WTC11 (cell line): ENCODE measurements around the gene MEDAG. TPM values are rescaled to one million over a fixed set of nuclear protein-coding genes. Genes with fewer than 3 reads are reported as not detected.

ENCODE experiments used
- ATAC-seq: fragments of 200-7000 bp; cut with Tn5 transposase; 2 replicates; pipeline ENCODE4 v1.10.0; 2021; ENCODE audit warnings: mild to moderate bottlenecking, moderate library complexity
- CTCF ChIA-PET: fragments of 300-600 bp; sonication (Branson Sonifier 250); formaldehyde crosslinking; loops from one replicate; lab custom pipeline; 2021; ENCODE audit warnings: antibody characterized with exemption; lab: Charles Lee
- POLR2A ChIA-PET: fragments of 350-600 bp; sonication (Branson Sonifier 250); formaldehyde crosslinking; loops from one replicate; lab custom pipeline; 2021; ENCODE audit warnings: antibody characterized with exemption; lab: Charles Lee
- DNase-seq: peaks from one replicate; pipeline ENCODE4 v3.0.0; 2021; ENCODE audit warnings: low spot score
- H3K27ac Mint-ChIP-seq: 2 replicates; pipeline ENCODE4 v1.8.0; 2021; ENCODE audit warnings: mixed read lengths
- H3K27me3 Mint-ChIP-seq: 2 replicates; pipeline ENCODE4 v1.8.0; 2021; ENCODE audit warnings: low read depth, mild to moderate bottlenecking, moderate library complexity, mixed read lengths
- H3K36me3 Mint-ChIP-seq: 2 replicates; pipeline ENCODE4 v1.8.0; 2021; ENCODE audit warnings: mixed read lengths
- H3K4me1 Mint-ChIP-seq: 2 replicates; pipeline ENCODE4 v1.8.0; 2022; ENCODE audit warnings: mixed read lengths
- H3K4me3 Mint-ChIP-seq: 2 replicates; pipeline ENCODE4 v1.8.0; 2021; ENCODE audit warnings: mild to moderate bottlenecking, moderate library complexity, mixed read lengths
- H3K9me3 Mint-ChIP-seq: 2 replicates; pipeline ENCODE4 v1.8.0; 2021; ENCODE audit warnings: mixed read lengths
- CBFB ChIP-seq: sonication (generic); formaldehyde crosslinking; IDR thresholded peaks from 2 replicates; pipeline ENCODE4 v1.8.1; 2022; ENCODE audit warnings: mild to moderate bottlenecking, low read depth, missing genetic modification reagents
- EMX1 ChIP-seq: fragments of 250-450 bp; sonication (Bioruptor Pico); IDR thresholded peaks from 2 replicates; pipeline ENCODE4 v1.8.0; 2021; ENCODE audit warnings: mild to moderate bottlenecking
- ESRRA ChIP-seq: sonication (generic); formaldehyde crosslinking; IDR thresholded peaks from 2 replicates; pipeline ENCODE4 v1.8.1; 2022; ENCODE audit warnings: mild to moderate bottlenecking, missing genetic modification reagents, borderline replicate concordance
- FOXK1 ChIP-seq: sonication (generic); formaldehyde crosslinking; IDR thresholded peaks from 2 replicates; pipeline ENCODE4 v1.8.0; 2022; ENCODE audit warnings: mild to moderate bottlenecking, moderate library complexity, missing genetic modification reagents
- GRHL2 ChIP-seq: fragments of 250-450 bp; sonication (Bioruptor Pico); IDR thresholded peaks from 2 replicates; pipeline ENCODE4 v1.8.0; 2022; ENCODE audit warnings: mild to moderate bottlenecking, moderate library complexity; ENCODE audit not compliant: insufficient replicate concordance, severe bottlenecking
- IRF2 ChIP-seq: sonication (generic); formaldehyde crosslinking; IDR thresholded peaks from 2 replicates; pipeline ENCODE4 v1.8.0; 2022; ENCODE audit warnings: low read depth, missing genetic modification reagents, borderline replicate concordance
- JAZF1 ChIP-seq: fragments of 250-450 bp; sonication (Bioruptor Pico); IDR thresholded peaks from 2 replicates; pipeline ENCODE4 v1.9.0; 2021; ENCODE audit warnings: moderate library complexity, mild to moderate bottlenecking, inconsistent platforms
- NR1H2 ChIP-seq: sonication (generic); formaldehyde crosslinking; IDR thresholded peaks from 2 replicates; pipeline ENCODE4 v1.9.0; 2021; ENCODE audit warnings: mild to moderate bottlenecking, moderate library complexity, missing genetic modification reagents
- NR2C2 ChIP-seq: sonication (generic); formaldehyde crosslinking; IDR thresholded peaks from 2 replicates; pipeline ENCODE4 v1.8.0; 2022; ENCODE audit warnings: mild to moderate bottlenecking, missing genetic modification reagents
- NR3C1 ChIP-seq: sonication (generic); formaldehyde crosslinking; conservative IDR thresholded peaks from 2 replicates; pipeline ENCODE4 v1.8.1; 2023; ENCODE audit warnings: low read depth, mild to moderate bottlenecking, missing genetic modification reagents
- RORB ChIP-seq: fragments of 250-450 bp; sonication (Bioruptor Pico); IDR thresholded peaks from 2 replicates; pipeline ENCODE4 v1.9.0; 2021; ENCODE audit warnings: mild to moderate bottlenecking
- SOX15 ChIP-seq: fragments of 250-450 bp; sonication (Bioruptor Pico); IDR thresholded peaks from 2 replicates; pipeline ENCODE4 v1.9.0; 2021; ENCODE audit warnings: mild to moderate bottlenecking
- SP1 ChIP-seq: sonication (generic); formaldehyde crosslinking; conservative IDR thresholded peaks from 2 replicates; pipeline ENCODE4 v1.8.1; 2022; ENCODE audit warnings: missing genetic modification reagents
- ZNF121 ChIP-seq: sonication (generic); formaldehyde crosslinking; IDR thresholded peaks from 2 replicates; pipeline ENCODE4 v1.8.0; 2023; ENCODE audit warnings: missing genetic modification reagents
- ZNF263 ChIP-seq: sonication (generic); formaldehyde crosslinking; IDR thresholded peaks from 2 replicates; pipeline ENCODE4 v1.8.1; 2022; ENCODE audit warnings: low read depth, mild to moderate bottlenecking, moderate library complexity, missing genetic modification reagents
- ZNF416 ChIP-seq: fragments of 250-450 bp; sonication (Bioruptor Pico); IDR thresholded peaks from 2 replicates; pipeline ENCODE4 v1.9.0; 2021; ENCODE audit warnings: mild to moderate bottlenecking, inconsistent platforms
- ZNF671 ChIP-seq: fragments of 250-450 bp; sonication (Bioruptor Pico); IDR thresholded peaks from 2 replicates; pipeline ENCODE4 v1.8.0; 2021; ENCODE audit warnings: mild to moderate bottlenecking
- total RNA-seq: library from RNA; stranded (reverse); gene quantifications from 3 replicates; pipeline ENCODE4 v1.2.3, GENCODE V29; 2021
- TF ChIP-seq, protein P1 (sequence below): sonication (generic); formaldehyde crosslinking; IDR thresholded peaks from 2 replicates; pipeline ENCODE4 v1.8.0; 2022; ENCODE audit warnings: mild to moderate bottlenecking, missing genetic modification reagents
- TF ChIP-seq, protein P2 (sequence below): sonication (generic); formaldehyde crosslinking; IDR thresholded peaks from 2 replicates; pipeline ENCODE4 v1.8.0; 2023; ENCODE audit warnings: mild to moderate bottlenecking, missing genetic modification reagents
- TF ChIP-seq, protein P3 (sequence below): sonication (generic); formaldehyde crosslinking; conservative IDR thresholded peaks from 2 replicates; pipeline ENCODE4 v1.8.1; 2022; ENCODE audit warnings: mild to moderate bottlenecking, missing genetic modification reagents
- TF ChIP-seq, protein P4 (sequence below): fragments of 250-450 bp; sonication (Bioruptor Pico); IDR thresholded peaks from 2 replicates; pipeline ENCODE4 v1.9.0; 2021; ENCODE audit warnings: mild to moderate bottlenecking
- TF ChIP-seq, protein P5 (sequence below): fragments of 250-450 bp; sonication (Bioruptor Pico); IDR thresholded peaks from 2 replicates; pipeline ENCODE4 v2.1.2; 2022; ENCODE audit warnings: mild to moderate bottlenecking, moderate library complexity
- TF ChIP-seq, protein P6 (sequence below): sonication (generic); formaldehyde crosslinking; IDR thresholded peaks from 2 replicates; pipeline ENCODE4 v1.8.1; 2022; ENCODE audit warnings: low read depth, mild to moderate bottlenecking, moderate library complexity, missing genetic modification reagents, borderline replicate concordance
- TF ChIP-seq, protein P7 (sequence below): sonication (generic); formaldehyde crosslinking; IDR thresholded peaks from 2 replicates; pipeline ENCODE4 v1.8.0; 2022; ENCODE audit warnings: mild to moderate bottlenecking, missing genetic modification reagents

MEDAG gene
- total RNA-seq, 1 experiment from 2014 or later, result 2.1 TPM

DNA sequence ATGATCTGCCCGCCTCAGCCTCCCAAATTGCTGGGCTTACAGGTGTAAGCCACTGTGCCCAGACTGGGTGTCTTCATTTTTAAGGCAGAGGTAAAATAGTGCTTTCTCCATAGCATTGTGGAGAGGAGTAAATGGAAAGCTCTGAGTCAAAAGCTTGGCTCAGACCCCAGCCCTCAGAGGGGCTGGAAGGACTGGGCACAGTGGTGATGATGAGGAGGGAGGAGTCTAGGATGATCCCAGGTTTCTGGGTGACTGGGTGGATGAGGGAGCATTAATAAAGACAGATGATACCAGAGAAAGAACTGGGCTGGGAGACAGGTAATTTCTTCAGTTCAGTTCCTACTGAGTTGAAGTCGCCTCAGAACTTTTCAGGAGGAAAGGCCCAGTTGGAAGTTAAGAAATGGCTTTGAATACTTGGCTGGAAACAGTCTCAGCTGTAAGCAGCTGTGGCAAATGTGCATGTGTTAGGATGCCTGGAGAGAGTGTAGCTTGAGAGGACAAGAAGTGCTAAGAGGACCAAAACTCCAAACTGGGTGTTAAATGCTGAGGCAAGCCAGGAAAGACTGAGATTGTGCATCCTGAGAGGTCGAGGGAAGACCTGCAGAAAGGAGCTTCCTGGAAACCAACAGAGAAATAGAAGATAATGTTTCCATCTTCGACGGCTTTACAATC, 37.1 kb upstream of the MEDAG start:
- Mint-ChIP-seq H3K27ac (no peak overlapping the region; the same call in 1 of the 2 replicates), H3K27me3 (no peaks in the 10 kb centered on the region), H3K36me3 (no peaks in the 10 kb centered on the region), H3K4me1 (peaks cover 70% of the 10 kb centered on the region), H3K9me3 (no peaks in the 10 kb centered on the region), H3K4me3 (no peak overlapping the region)
- ATAC-seq (no peak), DNase-seq (no peak)
- ChIA-PET POLR2A (interaction anchor here (1.3 kb wide), 1 partner anchor 66 kb away, joined by 4 read pairs; no protein-coding TSS in a partner anchor), CTCF (interaction anchor here (1.0 to 1.5 kb wide), 2 partner anchors 176 kb away, joined by 4 to 6 read pairs; no protein-coding TSS in a partner anchor)
- TF ChIP-seq, protein P1, sequence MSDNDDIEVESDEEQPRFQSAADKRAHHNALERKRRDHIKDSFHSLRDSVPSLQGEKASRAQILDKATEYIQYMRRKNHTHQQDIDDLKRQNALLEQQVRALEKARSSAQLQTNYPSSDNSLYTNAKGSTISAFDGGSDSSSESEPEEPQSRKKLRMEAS (CRISPR knock-in tag), result no peak
- TF ChIP-seq GRHL2 (CRISPR knock-in tag) (no peak), IRF2 (CRISPR knock-in tag) (no peak), ZNF671 (CRISPR knock-in tag) (no peak), RORB (CRISPR knock-in tag) (no peak)
- TF ChIP-seq, protein P2, sequence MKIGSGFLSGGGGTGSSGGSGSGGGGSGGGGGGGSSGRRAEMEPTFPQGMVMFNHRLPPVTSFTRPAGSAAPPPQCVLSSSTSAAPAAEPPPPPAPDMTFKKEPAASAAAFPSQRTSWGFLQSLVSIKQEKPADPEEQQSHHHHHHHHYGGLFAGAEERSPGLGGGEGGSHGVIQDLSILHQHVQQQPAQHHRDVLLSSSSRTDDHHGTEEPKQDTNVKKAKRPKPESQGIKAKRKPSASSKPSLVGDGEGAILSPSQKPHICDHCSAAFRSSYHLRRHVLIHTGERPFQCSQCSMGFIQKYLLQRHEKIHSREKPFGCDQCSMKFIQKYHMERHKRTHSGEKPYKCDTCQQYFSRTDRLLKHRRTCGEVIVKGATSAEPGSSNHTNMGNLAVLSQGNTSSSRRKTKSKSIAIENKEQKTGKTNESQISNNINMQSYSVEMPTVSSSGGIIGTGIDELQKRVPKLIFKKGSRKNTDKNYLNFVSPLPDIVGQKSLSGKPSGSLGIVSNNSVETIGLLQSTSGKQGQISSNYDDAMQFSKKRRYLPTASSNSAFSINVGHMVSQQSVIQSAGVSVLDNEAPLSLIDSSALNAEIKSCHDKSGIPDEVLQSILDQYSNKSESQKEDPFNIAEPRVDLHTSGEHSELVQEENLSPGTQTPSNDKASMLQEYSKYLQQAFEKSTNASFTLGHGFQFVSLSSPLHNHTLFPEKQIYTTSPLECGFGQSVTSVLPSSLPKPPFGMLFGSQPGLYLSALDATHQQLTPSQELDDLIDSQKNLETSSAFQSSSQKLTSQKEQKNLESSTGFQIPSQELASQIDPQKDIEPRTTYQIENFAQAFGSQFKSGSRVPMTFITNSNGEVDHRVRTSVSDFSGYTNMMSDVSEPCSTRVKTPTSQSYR (CRISPR knock-in tag), result no peak
- TF ChIP-seq, protein P3, sequence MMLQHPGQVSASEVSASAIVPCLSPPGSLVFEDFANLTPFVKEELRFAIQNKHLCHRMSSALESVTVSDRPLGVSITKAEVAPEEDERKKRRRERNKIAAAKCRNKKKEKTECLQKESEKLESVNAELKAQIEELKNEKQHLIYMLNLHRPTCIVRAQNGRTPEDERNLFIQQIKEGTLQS (CRISPR knock-in tag), result no peak

DNA sequence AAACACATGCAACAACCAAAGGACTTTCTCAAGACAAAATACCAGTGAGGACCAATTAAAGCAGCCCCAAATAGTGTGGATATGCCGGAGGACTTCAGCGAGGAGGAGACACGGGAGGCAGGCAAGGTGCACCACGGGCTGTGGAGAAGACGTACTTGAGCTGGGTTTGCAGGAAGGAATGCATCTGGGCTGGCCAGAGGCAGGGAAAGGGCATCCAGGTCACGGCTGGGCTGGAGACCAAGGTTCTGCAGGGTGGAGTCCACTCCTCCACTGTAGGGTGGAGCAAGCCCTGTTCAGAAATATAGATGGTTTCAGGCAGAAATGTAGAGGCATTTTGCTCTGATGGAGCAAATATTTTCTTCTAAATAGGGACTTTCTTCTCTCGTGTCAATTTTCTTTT, 36.6 kb upstream of the MEDAG start:
- H3K9me3 Mint-ChIP-seq, result no peaks in the 10 kb centered on the region

More for the DNA sequence above, 36.6 kb upstream of the MEDAG start:
- H3K4me1 Mint-ChIP-seq, result peaks cover 70% of the 10 kb centered on the region
- no peak for DNase-seq
- H3K36me3 Mint-ChIP-seq, result no peaks in the 10 kb centered on the region
- POLR2A ChIA-PET, result interaction anchor here (1.3 kb wide), 1 partner anchor 66 kb away, joined by 4 read pairs; no protein-coding TSS in a partner anchor
- H3K27me3 Mint-ChIP-seq, result no peaks in the 10 kb centered on the region
- no peak overlapping the region for H3K4me3 Mint-ChIP-seq
- CTCF ChIA-PET, result interaction anchor here (1.0 to 1.8 kb wide), 3 partner anchors 23 to 175 kb away, joined by 3 to 7 read pairs (median 4); no protein-coding TSS in a partner anchor
- no peak for ATAC-seq
- no peak for TF ChIP-seq ESRRA (CRISPR knock-in tag)
- TF ChIP-seq, protein P4, sequence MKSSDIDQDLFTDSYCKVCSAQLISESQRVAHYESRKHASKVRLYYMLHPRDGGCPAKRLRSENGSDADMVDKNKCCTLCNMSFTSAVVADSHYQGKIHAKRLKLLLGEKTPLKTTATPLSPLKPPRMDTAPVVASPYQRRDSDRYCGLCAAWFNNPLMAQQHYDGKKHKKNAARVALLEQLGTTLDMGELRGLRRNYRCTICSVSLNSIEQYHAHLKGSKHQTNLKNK (CRISPR knock-in tag), result no peak
- TF ChIP-seq ZNF416 (CRISPR knock-in tag), result no peak
- TF ChIP-seq ZNF671 (CRISPR knock-in tag), result no peak
- no peak for TF ChIP-seq EMX1 (CRISPR knock-in tag)
- no peak for TF ChIP-seq ZNF263 (CRISPR knock-in tag)
- no peak for TF ChIP-seq NR2C2 (CRISPR knock-in tag)
- TF ChIP-seq CBFB (CRISPR knock-in tag), result no peak
- TF ChIP-seq, protein P5, sequence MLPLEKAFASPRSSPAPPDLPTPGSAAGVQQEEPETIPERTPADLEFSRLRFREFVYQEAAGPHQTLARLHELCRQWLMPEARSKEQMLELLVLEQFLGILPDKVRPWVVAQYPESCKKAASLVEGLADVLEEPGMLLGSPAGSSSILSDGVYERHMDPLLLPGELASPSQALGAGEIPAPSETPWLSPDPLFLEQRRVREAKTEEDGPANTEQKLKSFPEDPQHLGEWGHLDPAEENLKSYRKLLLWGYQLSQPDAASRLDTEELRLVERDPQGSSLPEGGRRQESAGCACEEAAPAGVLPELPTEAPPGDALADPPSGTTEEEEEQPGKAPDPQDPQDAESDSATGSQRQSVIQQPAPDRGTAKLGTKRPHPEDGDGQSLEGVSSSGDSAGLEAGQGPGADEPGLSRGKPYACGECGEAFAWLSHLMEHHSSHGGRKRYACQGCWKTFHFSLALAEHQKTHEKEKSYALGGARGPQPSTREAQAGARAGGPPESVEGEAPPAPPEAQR (CRISPR knock-in tag), result no peak
- no peak for TF ChIP-seq SP1 (CRISPR knock-in tag)
- TF ChIP-seq SOX15 (CRISPR knock-in tag), result no peak
- TF ChIP-seq, protein P6, sequence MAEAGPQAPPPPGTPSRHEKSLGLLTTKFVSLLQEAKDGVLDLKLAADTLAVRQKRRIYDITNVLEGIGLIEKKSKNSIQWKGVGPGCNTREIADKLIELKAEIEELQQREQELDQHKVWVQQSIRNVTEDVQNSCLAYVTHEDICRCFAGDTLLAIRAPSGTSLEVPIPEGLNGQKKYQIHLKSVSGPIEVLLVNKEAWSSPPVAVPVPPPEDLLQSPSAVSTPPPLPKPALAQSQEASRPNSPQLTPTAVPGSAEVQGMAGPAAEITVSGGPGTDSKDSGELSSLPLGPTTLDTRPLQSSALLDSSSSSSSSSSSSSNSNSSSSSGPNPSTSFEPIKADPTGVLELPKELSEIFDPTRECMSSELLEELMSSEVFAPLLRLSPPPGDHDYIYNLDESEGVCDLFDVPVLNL, result no peak
- TF ChIP-seq NR3C1 (CRISPR knock-in tag), result no peak
- TF ChIP-seq NR1H2 (CRISPR knock-in tag), result no peak
- no peak for TF ChIP-seq FOXK1
- TF ChIP-seq JAZF1 (CRISPR knock-in tag), result no peak
- TF ChIP-seq, protein P7, sequence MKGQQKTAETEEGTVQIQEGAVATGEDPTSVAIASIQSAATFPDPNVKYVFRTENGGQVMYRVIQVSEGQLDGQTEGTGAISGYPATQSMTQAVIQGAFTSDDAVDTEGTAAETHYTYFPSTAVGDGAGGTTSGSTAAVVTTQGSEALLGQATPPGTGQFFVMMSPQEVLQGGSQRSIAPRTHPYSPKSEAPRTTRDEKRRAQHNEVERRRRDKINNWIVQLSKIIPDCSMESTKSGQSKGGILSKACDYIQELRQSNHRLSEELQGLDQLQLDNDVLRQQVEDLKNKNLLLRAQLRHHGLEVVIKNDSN (CRISPR knock-in tag), result no peak
- TF ChIP-seq ZNF121 (CRISPR knock-in tag), result no peak
- no peak overlapping the region; the same call in 1 of the 2 replicates for H3K27ac Mint-ChIP-seq
